GM19240 (cell line): ENCODE data around the gene KBTBD6.
"Not testable (repeated sequence)": the region's sequence is repeated elsewhere in the genome, so short reads cannot be mapped to it uniquely, and the experiment has no call there.

ENCODE experiments used
- DNase-seq: peaks from one replicate; pipeline ENCODE4 v3.0.0; 2011; ENCODE audit warnings: low spot score; ENCODE audit not compliant: insufficient read length

Gene KBTBD6, protein sequence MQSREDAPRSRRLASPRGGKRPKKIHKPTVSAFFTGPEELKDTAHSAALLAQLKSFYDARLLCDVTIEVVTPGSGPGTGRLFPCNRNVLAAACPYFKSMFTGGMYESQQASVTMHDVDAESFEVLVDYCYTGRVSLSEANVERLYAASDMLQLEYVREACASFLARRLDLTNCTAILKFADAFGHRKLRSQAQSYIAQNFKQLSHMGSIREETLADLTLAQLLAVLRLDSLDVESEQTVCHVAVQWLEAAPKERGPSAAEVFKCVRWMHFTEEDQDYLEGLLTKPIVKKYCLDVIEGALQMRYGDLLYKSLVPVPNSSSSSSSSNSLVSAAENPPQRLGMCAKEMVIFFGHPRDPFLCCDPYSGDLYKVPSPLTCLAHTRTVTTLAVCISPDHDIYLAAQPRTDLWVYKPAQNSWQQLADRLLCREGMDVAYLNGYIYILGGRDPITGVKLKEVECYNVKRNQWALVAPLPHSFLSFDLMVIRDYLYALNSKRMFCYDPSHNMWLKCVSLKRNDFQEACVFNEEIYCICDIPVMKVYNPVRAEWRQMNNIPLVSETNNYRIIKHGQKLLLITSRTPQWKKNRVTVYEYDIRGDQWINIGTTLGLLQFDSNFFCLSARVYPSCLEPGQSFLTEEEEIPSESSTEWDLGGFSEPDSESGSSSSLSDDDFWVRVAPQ

DNA sequence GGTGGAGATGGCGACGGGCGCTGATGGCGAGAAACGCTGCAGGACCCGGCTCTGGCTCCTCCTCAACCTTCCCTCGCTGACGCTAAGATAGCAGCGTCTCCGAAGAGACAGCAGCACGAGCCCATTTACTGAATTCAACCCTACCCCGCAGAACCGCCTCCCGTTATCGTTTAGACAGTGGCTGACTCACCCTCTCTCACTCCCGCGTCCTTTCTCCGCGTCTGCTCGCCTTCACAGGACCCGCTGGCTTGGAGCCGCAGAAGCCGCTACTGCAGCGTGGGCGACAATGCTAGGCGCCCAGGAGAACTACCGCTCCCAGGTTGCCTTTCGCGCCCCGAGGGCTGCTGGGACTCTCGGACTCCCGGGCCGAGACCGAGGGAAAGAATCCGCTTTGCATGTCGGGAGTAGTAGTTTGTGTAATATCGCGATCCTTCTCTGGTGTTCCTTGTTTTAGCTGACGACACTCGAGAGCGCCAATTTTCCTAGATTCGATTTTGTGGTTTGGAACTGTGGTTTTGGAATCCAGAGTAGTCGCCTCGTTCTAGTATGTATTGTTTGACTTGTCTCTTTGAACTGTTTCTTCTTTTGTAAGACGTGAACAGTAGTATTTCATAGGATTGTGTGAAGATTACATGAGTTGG, at the start of gene KBTBD6:
Gene KBTBD6 (minus strand): TSS at position 291 of the 641 bp plus-strand sequence. CDS start 291 bp downstream, outside the sequence.
- DNase-seq = peak; percentile 66

DNA sequence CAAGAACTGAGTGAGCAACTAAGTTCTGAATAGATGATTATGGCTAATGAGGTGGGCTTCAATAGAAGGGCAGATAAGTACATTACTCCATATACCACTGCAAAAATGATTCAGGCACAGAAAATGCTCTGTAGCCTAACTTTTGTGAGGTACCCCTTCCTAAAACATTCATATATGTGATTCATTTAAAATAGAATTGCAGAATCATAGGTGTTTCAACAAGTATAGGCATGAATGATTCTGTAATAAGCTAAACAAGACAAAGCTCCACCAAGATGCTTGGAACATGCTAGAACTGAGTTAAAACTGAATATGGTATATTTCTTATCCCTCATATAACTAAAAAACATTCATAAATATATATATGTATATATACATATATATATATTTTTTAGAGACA, 49.6 kb upstream of the KBTBD6 start:
- no peak for DNase-seq

DNA sequence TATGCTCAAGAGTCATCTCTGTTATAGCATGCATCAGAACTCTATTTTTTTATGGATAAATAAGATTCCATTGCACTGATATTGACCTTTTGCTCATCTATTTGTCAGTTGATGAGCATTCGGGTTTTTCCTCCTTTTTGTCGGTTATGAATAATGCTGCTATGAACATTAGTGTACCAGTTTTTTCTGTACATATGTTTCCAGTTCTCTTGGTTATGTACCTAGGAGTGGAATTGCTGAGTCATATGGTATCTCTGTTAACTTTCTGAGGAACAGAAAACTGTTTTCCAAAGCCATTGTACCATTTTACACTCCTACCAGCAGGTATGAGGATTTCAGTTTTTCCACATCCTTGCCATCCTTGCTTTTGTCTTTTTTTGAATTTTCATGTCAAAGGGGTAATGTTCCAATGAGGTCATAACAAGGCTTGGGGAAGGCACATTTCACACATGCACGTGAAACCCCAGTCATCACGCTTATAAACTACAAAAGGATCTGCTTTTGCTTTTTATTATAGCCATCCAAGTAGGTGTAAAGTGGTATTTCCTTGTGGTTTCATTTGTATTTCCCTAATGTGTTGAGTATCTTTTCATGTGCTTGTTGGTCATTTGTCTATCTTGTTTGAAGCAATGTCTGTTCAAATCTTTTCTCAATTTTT, 47.1 kb upstream of the KBTBD6 start:
- DNase-seq = no peak

DNA sequence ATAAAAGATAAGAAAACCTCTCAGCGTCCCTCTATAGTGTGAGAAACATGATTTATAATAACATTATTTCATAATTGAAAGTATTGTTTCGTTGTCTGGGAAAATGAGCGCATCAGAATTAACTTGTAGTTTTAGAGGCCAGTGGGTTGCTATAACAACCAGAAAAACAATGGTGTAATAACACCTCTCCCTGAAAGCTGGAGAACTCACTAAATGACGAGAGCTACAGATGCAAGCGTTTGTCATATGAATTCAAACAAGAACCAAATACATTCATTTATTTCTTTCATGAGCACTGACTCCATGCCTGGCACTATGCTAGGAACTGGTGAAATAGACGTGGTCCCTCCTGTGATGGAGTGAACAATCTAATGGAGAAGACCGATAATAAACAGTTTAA, 45.4 kb upstream of the KBTBD6 start:
- no peak for DNase-seq

DNA sequence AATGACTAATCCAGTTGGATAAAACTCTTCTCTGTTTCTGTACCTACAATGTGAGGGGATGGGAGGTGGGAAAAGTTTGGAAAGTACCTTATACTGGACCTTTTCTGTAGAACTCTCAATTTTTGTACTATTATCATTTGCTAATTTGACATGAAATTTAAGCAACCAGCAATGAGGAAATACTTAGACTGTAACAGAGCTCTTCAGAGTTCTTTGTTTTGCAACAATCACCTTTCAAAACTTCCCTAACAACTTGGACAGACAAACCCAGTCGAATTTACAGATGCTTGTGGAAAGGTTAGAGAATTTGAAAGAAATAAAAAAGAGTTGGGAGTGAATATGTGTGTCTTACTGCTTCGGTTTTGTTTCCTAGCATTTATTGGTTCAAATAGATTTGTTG, 45.0 kb upstream of the KBTBD6 start:
- no peak for DNase-seq

DNA sequence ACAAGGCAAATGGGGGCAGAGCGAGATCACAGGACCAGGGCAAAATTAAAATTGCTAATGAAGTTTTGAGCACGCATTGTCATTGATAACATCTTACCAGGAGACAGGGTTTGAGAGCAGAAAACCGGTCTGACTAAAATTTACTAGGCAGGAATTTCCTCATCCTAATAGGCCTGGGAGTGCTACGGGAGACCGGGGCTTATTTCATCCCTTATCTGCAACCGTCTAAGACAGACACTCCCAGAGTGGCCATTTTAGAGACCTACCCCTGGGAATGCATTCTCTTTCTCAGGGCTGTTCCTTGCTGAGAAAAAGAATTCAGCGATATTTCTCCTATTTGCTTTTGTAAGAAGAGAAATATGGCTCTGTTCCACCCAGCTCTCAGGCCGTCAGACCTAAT, 43.0 kb upstream of the KBTBD6 start:
- not testable (repeated sequence) for DNase-seq

DNA sequence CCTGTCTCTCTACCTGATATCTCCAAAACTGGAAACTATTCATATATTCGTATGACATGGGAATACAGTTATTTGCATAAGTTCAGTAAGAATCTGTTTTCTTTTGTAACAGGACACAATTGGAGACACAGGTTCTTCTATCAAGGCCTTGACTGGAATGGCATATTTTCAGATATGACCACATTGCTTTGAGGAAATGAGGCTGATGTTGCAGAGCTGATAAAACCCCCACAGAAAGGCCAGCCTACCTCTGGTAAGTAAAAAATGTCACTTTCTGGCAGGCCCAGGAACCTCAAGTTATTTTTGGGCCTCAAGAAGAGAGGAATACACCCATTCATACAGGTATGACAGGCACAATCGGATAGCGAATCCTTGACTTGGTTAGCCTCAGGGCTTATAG, 29.5 kb upstream of the KBTBD6 start:
- DNase-seq = no peak

DNA sequence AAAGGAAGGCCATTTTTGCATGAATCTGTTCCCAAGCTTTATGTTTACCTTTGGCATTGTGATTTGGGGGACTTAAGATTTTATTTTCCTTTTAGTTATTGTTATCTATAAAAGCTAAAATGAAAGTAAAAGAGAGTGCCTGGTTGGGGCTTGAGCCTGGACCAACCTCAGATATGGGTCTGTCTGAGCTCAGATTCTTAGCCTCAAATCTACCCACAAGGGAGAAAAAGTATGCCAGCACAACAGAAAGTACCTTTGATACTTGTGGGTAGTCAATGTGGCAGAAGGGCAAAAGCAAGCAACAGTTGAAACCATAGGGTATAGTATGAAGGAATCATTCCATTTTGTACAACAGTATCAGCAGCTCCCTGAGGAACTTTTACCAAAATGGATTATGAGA, 26.6 kb upstream of the KBTBD6 start:
- DNase-seq = no peak

DNA sequence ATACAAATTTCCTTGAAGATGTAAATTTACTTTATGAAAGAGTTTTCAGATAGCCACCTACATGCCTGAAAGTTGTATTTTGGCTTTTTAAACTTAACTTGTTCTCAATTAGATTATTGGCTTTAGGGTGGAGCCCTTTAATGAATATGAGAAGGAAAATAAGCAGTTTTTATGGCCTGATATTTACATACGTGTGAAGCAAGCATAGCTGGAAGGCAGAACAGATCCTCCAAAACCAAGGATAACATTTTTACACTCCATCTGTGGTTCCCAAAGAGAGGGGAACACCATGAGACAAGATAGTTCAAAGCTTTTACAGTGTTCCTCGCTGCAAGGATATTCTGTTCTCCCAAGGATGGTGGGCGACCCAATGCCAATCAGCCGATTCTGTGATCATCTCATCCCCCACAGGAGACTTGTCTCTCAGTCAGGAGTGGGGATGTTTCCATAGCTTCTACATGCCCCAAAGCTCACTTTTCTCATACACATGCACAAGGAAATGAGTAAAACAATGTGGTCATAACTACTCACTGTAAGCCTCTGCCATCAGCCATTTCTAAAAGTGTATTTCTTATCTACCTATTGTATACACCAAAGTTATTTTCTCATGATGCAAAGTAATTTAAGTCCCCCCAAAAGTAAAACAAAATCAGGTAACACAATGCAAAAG, 24.6 kb upstream of the KBTBD6 start:
- no peak for DNase-seq

DNA sequence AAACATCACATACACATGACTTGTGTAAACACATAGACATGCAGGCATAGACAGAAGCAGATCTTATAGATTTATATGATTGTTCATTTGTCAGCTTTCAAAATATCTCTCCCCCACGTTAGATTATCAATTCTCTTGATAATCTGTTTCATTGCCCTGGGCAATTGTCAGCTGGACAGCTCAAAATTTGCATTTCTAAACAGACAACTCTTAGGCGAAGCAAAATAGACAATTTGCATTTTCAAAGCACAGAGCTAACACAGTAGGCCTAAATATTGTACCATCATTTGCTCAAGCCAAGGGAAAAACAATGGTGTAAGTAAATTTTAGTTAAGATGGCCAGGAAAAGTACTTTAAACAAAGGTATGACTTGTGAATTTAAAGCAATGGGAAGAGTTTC, 24.0 kb upstream of the KBTBD6 start:
- DNase-seq = no peak

DNA sequence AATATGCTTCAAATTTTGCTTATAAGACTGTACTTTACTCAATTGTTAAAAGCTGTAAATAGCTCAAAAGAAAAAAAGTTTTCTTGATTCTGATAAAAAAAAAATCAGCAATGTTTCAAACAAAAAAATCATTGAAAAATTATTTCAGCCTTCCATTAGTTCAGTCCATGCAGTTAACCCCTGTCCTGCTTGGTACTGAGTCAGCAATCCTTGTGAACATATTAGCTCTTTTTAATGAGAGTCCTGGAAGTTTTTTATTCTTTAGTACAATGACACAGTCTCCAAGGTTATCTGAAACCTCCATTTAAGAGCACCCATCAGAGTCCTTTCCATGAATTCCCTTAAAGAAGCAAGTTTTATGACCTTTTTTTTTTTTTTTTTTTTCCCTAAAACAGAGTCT, 21.4 kb upstream of the KBTBD6 start:
- no peak for DNase-seq

DNA sequence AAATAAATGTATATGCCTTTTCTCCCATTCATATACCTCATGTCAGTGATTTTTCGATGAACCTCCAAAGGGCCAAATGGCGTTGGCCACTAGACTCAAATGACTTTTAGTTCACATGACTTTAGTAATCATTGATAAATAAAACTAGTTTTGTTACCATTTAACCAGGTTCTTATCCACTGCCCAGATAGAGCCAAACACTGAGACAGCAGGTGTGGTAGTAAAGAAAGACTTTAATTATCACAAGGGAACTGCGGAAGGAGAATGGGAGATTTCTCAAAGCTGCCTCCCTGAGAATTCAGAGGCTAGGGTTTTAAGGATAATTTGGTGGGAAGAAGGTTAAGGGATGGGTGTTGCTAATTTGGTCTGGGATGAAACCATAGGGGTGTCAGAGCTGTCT, 19.4 kb upstream of the KBTBD6 start:
- no peak for DNase-seq

DNA sequence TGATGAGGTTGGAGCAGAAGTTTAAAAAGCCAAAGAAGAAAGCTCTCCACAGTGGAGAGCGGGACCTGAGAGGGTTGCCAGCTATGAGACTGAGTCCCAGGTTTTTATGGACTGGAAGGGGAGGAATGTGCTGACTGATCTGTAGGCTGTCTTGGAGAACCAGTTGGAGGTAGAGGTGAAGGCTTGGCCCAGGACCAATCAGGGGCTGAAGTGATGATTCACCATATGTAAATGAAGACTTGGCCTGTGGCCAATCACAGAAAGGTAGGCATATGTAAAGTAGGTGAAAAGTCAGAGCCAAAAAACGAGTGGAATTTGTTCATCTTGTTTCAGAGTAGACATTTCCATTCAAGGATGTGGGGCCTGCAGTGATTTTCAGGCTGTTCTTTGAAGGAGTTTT, 17.5 kb upstream of the KBTBD6 start:
- no peak for DNase-seq

DNA sequence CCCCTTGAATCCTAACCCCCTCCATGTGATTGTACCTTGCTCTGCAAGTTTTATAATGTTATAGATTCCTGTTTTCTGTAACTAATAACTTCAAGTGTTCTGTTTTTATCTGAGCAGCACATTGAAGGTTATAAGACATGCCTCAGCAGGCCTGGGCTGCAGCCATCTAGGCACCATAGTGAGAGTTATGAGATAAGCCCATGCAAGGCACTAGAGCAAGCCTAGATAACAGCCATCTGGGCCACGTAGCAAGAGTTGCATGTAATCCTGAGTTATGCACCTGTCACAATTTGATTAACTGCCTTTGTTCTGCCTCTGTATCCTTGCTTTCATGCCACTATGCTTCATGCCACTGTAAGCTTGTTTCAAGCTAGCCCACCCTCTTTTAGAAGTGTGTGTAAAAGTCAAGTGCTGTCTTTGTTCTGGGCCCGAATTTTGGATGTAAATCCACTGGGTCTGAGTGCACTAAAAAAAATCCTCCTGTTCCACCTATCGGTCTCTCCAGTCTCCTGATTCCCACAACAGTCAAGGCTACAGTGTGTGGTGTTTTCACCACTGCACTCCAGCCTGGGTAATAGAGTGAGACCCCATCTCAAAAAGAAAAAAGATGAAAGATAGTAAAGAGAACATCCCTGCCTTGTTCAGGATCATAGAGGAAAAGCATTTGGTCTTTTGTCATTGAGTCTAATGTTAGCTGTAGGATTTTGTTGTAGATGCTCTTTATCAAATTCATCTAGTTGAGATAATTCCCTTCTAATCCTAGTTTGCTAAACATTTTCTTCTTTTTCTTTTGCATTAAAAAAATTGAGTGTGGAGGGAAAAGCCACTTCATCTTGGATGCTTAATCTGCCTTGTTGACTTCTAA, 16.0 kb upstream of the KBTBD6 start:
- DNase-seq = no peak

DNA sequence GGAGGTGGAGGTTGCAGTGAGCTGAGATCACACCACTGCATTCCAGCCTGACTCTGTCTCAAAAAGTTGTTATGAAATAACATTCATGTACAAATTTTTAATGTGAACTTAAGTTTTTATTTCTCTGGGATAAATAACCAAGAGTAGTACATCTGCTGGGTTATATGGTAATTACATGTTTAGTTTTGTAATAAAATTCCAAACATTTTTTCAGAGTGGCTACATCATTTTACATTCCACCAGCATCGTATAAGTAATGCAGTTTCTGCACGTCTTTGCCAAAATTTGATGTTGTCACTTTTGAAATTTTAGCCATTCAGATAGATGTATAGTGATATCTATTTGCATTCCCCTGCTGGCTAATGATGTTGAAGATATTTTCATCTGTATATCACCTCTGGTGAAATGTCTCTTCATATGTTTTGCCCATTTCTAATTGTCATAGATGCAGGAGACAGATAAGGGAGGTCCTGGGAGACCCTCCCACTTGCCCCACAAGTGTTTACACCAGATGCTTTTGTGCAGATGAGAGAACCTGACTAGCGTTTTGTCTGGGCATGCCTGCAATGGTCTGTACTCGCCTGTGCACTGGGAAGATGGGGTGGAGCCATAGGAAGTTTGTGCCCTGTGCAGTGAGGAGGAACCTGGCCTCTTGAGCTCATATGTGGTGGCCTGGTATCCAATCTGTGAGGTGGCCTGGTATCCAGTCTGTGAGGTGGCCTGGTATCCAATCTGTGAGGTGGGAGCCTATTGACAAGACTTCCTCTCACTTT, 12.7 kb upstream of the KBTBD6 start:
- no peak for DNase-seq

DNA sequence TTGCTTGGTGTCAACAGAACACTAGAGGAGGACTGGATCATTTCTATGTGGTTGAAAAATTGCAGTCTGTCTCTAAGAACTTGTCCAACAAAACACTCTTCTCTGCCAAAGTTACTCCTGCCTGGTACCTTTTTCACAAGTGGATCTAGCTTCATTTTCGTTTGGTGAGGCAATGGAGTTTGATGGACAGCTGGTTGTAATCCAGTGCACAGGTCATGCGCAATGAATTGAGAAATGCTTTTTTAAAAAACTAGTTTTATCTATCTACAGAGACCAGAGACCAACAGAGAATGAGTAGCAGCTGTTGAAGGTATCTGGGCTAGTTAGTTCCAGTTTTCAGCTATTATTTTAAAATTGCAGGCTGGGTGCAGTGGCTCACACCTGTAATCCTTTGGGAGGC, 12.0 kb upstream of the KBTBD6 start:
- DNase-seq = no peak

DNA sequence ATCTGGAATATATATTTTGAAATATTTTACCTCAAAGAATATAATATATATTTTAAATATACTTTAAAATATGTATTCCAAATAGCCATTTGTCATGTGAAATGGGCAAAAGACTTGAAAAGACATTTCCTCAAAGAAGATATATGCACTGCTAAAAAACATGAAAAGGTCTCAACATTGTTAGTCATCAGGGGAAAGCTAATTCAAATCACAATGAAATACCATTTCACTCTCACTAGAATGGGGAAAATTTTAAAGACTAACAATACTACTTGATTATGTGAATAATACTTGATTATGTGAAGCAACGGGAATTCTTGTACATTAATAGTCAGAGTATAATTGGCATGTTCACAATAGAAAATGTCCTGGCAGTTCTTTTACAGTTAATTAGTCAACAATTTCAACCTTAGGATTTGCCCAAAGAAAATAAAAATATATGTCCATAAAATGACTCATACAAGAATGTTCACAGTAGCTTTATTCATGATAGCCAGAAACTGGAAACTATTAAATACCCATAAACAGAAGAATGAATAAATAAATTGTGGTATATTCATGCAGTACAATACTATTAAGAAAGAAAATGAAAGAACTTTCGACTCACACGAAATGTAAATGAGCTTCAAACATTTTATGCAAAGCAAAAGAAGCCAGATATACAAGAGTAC, 6.8 kb upstream of the KBTBD6 start:
- DNase-seq = no peak

DNA sequence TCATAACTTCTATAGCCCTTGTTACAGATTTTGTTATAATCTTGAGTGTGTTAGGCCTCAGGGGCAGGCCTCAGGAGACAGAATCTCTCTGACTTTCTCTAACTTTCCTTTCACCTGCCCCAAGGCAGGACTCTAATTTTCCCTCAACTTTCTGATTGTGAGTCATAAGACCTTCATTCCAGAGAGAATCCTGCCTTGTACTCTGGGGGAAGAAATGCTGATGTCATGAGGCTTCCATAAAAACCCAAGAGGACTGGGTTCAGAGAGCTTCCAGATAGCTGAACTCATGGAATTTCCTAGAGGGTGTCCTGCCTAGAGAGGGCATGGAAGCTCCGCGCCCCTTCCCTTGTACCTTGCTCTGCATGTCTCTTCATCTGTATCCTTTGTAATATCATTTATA, 5.3 kb upstream of the KBTBD6 start:
- DNase-seq = no peak

DNA sequence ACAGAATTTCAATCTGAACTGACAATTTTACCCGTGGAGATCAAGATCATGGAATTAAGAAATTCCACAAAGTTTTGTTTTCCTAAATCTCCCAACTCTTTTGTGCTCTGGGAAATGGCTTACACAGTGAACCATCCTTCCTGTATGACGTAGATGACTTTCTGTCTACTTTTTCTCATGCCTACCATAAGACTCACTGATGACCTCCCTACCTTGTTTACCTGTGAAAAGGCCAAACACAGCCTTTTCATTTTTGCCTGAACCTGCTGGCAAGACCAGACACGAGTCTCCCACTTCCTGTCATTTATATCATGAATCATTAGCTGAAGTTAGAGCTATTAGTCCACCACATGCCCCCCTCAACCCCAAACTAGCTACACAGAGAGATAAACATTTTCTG, 4.6 kb upstream of the KBTBD6 start:
- DNase-seq = no peak
